Activated CD8-positive, alpha-beta memory T cell treated with anti-CD3 and anti-CD28 coated beads for 36 hours (primary cell): ENCODE data around the gene NUP155. TPM values are rescaled to one million over a fixed set of nuclear protein-coding genes. Genes with fewer than 3 reads are reported as not detected.
"Not testable (repeated sequence)": the region's sequence is repeated elsewhere in the genome, so short reads cannot be mapped to it uniquely, and the experiment has no call there.

Experiments used
- CTCF ChIA-PET: fragments of 350-600 bp; sonication (Branson Sonifier 250); formaldehyde crosslinking; loops from one replicate; lab custom pipeline; 2021; ENCODE audit warnings: antibody characterized with exemption; lab: Charles Lee
- POLR2A ChIA-PET: fragments of 350-600 bp; sonication (Branson Sonifier 250); formaldehyde crosslinking; loops from one replicate; lab custom pipeline; 2021; ENCODE audit warnings: antibody characterized with exemption; lab: Charles Lee
- total RNA-seq, 2 experiments: library from RNA; stranded (reverse); gene quantifications; one replicate each; pipeline ENCODE4 v1.2.3, GENCODE V29; 2021

The NUP155 gene
- total RNA-seq, 2 experiments from 2014 or later: 99.3 to 102 TPM

GRCh38 chr5:37308793-37309192, 62.1 kb downstream of the NUP155 start:
- POLR2A ChIA-PET: no interaction called here
- CTCF ChIA-PET: no interaction called here

DNA sequence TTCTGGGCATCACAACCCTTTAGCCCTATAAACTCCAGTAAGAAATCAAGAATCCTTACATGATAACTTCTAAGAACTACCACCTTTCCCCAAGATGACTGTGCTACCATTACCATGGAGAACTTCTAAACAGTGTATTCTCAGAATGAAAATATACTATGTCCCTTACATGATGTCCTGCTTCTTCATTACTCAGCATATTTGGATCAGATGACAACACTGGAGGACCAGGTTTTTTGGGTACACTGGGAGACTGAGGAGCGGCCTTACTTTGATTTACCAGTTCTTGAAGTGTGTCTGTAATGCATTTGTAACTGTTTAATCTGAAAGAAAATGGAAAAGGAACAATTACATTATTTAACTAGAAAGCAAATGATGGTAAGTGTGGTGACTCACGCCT, 66.0 kb downstream of the NUP155 start:
- ChIA-PET CTCF (interaction anchor here (0.9 kb wide), 1 partner anchor 56 kb away, joined by 4 read pairs; no protein-coding TSS in a partner anchor), POLR2A (interaction anchor here (0.5 kb wide), 1 partner anchor 30 kb away, joined by 5 read pairs; no protein-coding TSS in a partner anchor)

DNA sequence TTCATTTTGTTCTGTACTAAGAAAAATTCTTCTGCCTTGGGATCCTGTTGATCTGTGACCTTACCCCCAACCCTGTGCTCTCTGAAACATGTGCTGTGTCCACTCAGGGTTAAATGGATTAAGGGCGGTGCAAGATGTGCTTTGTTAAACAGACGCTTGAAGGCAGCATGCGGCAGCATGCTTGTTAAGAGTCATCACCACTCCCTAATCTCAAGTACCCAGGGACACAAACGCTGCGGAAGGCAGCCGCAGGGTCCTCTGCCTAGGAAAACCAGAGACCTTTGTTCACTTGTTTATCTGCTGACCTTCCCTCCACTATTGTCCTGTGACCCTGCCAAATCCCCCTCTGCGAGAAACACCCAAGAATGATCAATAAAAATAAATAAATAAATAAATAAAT, 74.6 kb downstream of the NUP155 start:
- POLR2A ChIA-PET: interaction anchor here (0.6 kb wide), 1 partner anchor 21 kb away, joined by 3 read pairs; no protein-coding TSS in a partner anchor
- CTCF ChIA-PET: not testable (repeated sequence)

GRCh38 chr5:37283214-37283820, 87.6 kb downstream of the NUP155 start:
- ChIA-PET CTCF (no interaction called here), POLR2A (no interaction called here)

DNA sequence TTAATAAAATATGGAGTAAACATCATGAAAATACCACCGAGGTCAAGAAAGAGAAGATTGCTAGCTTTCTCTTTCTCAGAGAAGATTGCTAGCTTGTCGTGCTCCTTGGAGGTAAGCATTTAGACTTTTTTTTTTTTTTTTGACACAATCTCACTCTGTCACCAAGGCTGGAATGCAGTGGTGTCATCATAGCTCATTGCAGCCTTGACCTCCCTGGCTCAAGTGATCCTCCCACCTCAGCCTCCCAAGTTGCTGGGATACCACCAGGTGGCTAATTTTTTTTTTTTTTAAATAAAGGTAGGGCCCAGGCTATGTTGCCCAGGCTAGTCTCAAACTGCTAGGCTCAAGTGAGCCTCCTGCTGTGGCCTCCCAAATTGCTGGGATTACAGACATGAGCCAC, 95.4 kb downstream of the NUP155 start:
- ChIA-PET CTCF (no interaction called here), POLR2A (interaction anchor here (0.7 kb wide), 1 partner anchor 21 kb away, joined by 3 read pairs; no protein-coding TSS in a partner anchor)

- CTCF ChIA-PET: no interaction called here
- POLR2A ChIA-PET: no interaction called here
Observed at GRCh38 chr5:37272511-37272910, 98.4 kb downstream of the NUP155 start.

GRCh38 chr5:37268100-37268499, 102.8 kb downstream of the NUP155 start:
- CTCF ChIA-PET, POLR2A ChIA-PET: not testable (repeated sequence)

GRCh38 chr5:37255774-37256358, 115.0 kb downstream of the NUP155 start:
- CTCF ChIA-PET: no interaction called here
- POLR2A ChIA-PET: no interaction called here

DNA sequence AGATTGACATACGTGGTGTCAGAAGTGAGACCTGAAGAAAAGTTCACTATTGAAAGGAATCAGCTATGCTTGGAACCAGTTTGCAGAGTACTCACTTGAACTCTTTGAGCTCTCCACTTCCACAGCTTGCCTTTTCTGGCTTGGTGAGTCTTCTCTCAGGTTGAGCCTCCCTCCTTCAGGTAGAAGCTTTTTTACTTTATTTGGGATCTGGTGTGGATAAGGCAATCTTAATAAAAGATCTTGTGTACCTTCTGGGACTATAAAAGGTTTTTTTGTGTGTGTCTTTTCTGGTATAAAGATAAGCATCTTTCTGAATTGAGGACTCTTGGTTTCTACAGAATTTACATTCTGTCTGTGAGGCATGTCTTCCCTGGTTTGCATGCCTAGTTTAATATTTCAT, 116.3 kb downstream of the NUP155 start:
- POLR2A ChIA-PET: no interaction called here
- CTCF ChIA-PET: no interaction called here

- ChIA-PET POLR2A (no interaction called here), CTCF (no interaction called here)
Observed at GRCh38 chr5:37251665-37252064, 119.2 kb downstream of the NUP155 start.

DNA sequence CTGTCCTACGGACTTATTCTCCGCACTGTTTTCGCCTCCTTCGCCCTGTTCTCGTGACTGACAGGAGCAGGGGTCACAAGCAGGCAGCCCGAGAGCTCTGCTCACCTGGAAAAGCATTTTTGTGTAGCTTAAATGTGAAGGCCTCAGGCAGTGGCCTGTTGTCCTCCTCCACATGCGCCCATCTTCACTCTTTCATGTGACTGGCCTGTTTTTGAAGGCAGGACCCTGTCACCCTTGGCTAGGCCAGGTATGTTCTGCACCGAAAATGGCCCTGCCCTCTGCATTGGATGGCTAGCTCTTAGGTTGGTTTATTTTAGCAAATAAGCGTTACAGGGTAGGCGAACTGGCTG, 121.1 kb downstream of the NUP155 start:
- POLR2A ChIA-PET: interaction anchor here (0.5 kb wide), 1 partner anchor 17 kb away, joined by 10 read pairs; no protein-coding TSS in a partner anchor

GRCh38 chr5:37248970-37249814, 121.7 kb downstream of the NUP155 start, which contains the start of gene CPLANE1:
Gene CPLANE1, minus strand, starts transcription at chr5:37249376. Its CDS starts 1,678 bp downstream, at chr5:37247698.
- POLR2A ChIA-PET: no interaction called here
- CTCF ChIA-PET: interaction anchor here (0.9 kb wide), 1 partner anchor 30 kb away, joined by 4 read pairs; no protein-coding TSS in a partner anchor

More for the DNA sequence above, 121.1 kb downstream of the NUP155 start:
- CTCF ChIA-PET: no interaction called here

- POLR2A ChIA-PET: no interaction called here
- CTCF ChIA-PET: interaction anchor here (0.9 kb wide), 1 partner anchor 31 kb away, joined by 4 read pairs; no protein-coding TSS in a partner anchor
Observed at GRCh38 chr5:37248421-37248969, 122.4 kb downstream of the NUP155 start.

DNA sequence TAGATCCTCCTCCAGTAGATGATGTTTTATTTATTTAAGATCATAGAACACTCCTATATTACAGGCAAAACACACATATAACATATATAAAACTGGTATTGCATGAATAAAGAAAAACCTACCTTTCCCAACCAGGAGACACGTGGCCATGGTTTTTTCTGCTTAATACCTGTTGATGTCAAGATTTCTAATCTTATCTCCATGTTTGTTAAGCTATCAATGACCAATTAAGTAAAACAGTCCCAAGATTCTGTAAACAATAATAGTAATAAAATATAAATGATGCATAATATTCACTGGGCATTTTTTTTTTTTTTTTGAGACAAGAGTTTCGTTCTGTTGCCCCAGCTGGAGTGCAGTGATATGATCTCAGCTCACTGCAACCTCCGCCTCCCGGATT, 123.4 kb downstream of the NUP155 start:
- ChIA-PET POLR2A (no interaction called here), CTCF (no interaction called here)

GRCh38 chr5:37247036-37247435, 123.9 kb downstream of the NUP155 start:
- POLR2A ChIA-PET: no interaction called here
- CTCF ChIA-PET: no interaction called here

Other genes starting within 250 kb of the NUP155 start
- gene CPLANE1, start 121.7 kb downstream of the NUP155 start, total RNA-seq: 1 to 10 TPM; 6.1 TPM
- 10 to 100 TPM; 35.6 to 35.7 TPM for gene WDR70, start 8.2 kb upstream of the NUP155 start, total RNA-seq